HS-27A (cell line): ENCODE measurements around the gene DYNC1I1.

Experiments
- DNase-seq: peaks from one replicate; pipeline ENCODE4 v3.0.0-alpha.2; 2012; ENCODE audit warnings: low read depth, missing footprints

The DYNC1I1 gene

GRCh38 chr7:96026010-96026409, 253.7 kb downstream of the DYNC1I1 start:
- DNase-seq, result no peak

GRCh38 chr7:96026611-96027010, 254.3 kb downstream of the DYNC1I1 start:
- DNase-seq, result no peak

DNA sequence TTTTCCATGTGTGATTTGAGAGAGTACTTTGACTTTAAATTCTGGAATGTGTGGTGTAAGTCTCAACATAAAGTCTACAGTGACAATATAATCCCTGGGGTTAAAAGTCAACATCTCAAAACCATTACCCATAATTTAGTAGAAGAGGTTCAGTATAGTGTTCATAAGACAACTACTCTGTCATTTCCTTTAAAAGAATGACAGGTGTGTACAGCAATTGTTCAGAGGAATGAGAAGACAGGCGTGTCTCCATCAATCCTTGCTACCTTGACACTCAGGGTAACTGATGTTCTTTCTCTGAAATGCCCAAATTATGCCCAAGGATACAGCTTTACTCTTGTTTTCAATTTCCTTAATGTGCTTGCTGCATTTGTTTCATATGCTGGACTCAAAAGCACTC, 256.4 kb downstream of the DYNC1I1 start:
- DNase-seq, result no peak

GRCh38 chr7:96033009-96033598, 260.8 kb downstream of the DYNC1I1 start:
- no peak for DNase-seq

DNA sequence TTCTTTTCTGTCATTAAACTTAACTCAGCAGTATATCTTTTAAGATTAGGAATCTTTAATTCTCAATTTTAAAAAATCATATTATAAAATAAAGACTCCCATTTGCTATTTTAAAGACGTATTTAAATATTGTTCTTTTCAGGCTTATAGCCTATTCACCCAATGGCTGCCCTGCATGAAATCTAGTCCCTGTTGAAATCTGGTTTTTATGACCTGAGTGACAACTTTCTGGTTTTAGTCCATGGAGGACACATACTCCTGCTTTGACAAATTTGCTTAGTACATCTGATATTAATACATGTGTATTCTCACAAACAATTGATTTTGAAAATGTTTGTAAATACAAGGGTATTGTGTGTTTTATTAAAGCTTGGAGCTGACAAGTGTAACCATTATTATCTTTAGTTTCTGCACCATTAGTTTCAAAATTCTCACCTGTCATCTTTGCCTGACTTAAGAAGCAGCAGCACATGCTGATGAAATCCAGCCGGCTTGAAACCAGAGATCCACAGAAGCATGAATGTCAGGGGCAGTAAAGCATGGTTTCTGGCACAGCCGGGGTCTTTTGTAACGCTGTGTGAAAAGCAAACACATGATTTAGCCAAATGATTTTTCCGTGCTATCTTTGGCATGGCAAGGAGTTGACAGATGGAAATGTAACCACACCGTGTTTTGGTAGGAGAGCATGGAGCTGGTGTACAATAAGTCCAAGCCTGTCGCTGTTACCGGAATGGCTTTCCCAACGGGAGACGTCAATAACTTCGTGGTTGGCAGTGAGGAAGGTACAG, 262.8 kb downstream of the DYNC1I1 start:
- no peak for DNase-seq

DNA sequence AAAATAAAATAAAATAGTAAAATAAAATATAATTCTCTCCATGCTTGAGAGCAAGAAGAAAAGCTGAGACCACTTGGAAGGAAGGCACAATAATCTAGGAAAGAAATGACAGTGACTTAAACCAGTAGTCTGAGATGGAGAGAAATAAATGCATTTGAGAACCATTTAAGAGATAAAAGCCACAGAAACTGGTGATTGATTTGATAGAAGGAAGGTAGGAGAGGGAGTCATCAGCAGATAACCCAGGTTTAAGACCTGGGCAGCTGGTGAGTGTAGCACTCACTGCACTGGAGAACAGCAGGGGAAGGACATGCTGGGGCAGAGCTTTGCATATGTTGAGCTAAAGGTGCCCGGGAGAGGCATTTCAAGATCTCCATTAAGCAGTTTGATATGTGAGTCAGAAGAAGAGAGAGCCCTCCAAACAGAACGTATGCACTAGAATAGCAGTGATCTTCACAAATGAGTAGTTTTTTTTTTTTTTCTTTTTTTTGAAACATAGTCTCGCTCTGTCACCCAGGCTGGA, 268.0 kb downstream of the DYNC1I1 start:
- no peak for DNase-seq

GRCh38 chr7:96041171-96041570, 268.8 kb downstream of the DYNC1I1 start:
- DNase-seq, result no peak

DNA sequence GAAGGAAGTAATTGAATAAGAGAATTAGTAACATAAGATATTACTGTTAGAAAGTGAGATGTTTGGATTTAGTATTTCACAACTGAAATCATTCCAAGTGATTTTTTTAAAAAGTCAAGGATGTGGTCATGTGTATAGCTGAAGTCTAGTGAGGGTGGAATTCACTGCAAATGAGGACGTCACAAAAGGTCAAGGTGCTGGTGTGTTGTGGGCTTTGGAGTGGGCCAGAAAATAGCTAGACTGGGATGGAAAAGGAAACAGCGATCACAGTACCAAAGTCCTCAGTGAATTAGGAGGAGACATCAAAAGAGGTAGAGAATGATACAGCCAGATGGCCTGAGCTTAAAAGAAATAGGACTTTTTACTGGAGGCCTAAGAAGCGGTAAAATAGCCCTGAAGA, 272.8 kb downstream of the DYNC1I1 start:
- no peak for DNase-seq

DNA sequence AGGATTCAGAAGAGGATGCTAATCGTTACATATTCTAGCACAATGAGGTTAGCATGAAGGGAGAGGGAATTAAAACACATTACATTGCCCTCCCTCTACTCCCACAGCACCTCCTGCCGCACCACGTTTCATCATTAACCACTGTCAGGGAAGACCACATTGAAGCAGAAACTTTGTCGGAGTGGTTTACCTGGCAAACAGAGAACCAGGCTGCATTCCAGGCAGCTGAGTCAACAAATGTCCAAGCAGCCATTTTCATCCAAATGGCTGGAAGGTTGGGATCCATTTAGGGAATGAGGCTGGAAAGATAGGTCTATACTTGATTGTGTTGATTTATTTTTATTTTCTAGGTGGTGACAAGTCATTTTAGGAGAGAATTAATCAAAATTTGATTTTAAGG, 273.6 kb downstream of the DYNC1I1 start:
- no peak for DNase-seq

DNA sequence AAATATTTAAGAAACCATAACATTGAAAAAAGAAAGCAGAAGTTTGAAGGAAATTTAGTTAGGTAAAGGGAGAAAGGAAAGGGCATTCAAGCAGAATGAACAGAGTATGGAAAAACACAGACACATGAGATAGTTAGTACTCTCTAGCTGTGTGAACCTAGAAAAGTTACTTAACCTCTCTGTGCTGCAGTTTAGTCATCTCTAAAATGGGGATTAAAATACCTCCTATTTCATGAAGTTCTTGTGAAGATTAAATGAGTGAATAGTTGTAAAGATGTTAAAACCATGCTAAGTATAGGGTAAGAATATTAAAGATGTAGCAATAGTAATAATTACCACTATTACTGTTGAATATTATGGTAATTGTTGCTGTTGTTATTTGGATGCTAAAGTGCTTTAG, 279.9 kb downstream of the DYNC1I1 start:
- DNase-seq, result no peak

DNA sequence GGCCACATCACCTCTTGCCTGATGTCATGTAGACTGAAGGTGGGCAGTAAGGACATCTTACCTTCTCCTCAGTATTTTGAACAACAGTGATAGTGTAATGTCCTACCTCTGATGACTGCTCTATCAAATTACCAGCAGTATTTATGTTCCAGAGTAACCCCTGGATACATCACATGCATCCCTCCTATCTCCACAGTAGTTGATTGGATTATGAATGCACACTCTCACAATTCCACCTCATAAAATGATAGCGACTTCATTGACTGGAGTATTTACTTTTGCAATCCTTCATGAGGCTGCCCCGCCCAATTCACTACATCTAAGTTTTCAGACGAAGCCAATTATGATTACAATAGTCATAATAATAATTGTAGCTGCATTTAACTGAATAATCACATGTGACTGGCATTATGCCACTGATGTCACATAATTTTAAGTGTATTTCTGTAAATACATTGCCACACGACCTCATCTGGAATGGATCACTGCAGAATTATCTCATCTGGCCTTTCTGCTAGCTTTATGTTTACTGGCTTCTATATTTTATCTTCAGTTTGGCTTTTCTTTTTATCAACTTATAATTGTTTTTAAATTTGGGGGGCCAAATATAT, 280.6 kb downstream of the DYNC1I1 start:
- DNase-seq, result no peak

DNA sequence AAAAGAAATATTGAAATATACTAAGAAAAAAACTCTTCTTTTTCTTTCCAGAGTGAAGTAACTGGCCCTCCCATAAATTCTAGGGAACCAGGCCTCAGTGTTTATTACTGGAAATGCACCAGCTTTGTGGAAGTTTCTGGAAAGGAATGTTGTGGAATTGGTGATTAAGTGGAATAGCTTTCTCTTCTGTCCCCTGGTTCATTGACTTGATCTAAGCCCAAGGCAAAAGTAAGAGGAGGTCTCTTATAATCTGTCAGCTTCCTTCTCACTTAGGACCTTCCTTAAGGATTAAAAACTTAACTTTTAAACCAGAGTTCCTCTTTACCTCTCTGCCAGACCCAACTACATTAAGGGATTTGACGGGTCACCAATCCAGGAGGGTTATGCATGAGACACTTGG, 283.4 kb downstream of the DYNC1I1 start:
- no peak for DNase-seq

DNA sequence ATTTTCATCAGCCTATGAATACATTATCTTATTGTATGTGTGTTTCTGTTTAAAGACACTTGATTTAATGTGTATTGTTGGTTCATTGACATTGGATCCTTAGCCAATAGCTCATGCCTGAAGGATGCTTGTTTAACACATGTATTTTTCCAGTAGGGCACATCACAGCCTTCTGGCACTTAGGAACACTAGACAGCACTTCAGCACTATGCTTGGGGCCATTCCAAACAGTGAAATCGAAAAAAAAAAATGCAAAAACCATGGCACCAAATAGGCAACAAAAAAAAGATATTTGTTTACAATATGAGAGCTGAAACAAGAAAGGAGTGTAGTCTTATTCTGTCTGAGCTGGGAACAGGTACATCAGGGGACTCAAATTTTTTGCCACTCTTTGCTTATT, 286.7 kb downstream of the DYNC1I1 start:
- no peak for DNase-seq

GRCh38 chr7:96061009-96061408, 288.7 kb downstream of the DYNC1I1 start:
- no peak for DNase-seq

- DNase-seq, result no peak
Measured at GRCh38 chr7:96061844-96062243, 289.5 kb downstream of the DYNC1I1 start.

GRCh38 chr7:96067321-96067720, 295.0 kb downstream of the DYNC1I1 start:
- DNase-seq, result no peak

GRCh38 chr7:96069401-96069800, 297.0 kb downstream of the DYNC1I1 start:
- no peak for DNase-seq

DNA sequence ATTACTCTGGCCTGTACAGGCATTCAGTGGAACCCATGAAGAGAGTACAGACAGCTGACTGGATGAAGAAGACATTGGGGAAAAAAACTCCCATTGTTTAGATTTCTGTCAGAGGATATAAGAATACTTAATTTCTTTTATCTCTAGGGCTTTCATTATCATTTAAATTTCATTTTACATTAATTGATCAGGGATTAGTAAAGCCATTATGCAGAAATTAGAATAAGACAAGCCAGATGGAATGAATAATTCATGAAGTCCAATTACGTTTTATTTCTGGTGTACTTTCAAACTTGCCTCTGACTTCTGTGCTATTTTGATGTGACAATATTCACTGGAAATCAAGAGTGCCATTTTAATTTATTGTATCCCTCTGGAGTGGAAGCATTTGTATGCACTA, 302.5 kb downstream of the DYNC1I1 start:
- DNase-seq, result no peak

GRCh38 chr7:96075510-96076349, 303.4 kb downstream of the DYNC1I1 start:
- no peak for DNase-seq

DNA sequence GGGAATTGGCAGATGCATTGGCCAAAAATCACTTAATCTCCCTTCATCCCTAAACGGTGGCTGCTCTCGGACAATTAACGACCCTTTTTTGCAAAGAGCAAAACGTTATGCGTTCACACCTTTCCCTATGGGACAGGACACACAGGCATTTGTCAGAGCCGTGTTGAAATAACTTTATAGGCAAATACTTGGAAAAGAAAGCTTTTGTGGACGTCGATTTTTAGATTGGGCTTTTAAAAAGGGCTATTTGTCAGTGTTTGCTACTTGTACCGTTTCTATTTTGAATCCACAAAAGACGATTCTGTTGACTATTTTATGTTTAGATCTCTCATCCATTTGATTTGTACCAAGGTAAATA, 304.0 kb downstream of the DYNC1I1 start:
- no peak for DNase-seq

DNA sequence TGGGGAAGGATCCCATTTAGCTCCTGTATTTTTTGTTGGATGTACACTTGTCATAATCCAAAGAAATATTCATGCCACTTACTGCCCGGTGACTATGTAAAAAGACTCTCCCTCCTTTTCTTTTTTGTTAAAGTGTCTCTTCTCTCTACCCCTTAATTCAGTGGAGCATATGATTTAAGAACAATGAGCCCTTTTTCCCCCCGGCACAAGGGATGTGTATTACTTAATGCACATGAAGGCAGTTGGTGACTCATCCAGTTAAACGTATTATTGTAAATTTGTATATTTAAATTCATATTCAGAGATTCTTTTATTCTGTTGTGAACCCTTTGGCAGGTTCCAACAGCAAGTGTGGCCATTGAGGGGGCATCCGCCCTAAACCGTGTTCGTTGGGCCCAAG, 307.7 kb downstream of the DYNC1I1 start:
- no peak for DNase-seq

GRCh38 chr7:96084881-96085553, 312.7 kb downstream of the DYNC1I1 start:
- DNase-seq, result no peak
